Sigmoid colon (tissue), 7 donors: ENCODE measurements around the gene SRBD1. TPM values are rescaled to one million over a fixed set of nuclear protein-coding genes. Genes with fewer than 3 reads are reported as not detected.

Experiments used
- DNase-seq: peaks from one replicate; pipeline ENCODE4 v3.0.0-alpha.2; 2019
- H3K27ac ChIP-seq, 4 donors: fragments of 200-600 bp; sonication (generic); one replicate each; pipeline ENCODE4 v1.5.1; 2016 to 2019; ENCODE audit warnings: mild to moderate bottlenecking in 1 of 4
- H3K27me3 ChIP-seq, 3 donors: fragments of 200-600 bp; sonication (generic); one replicate each; pipeline ENCODE4 v1.5.1; 2019; ENCODE audit warnings: mild to moderate bottlenecking in 1 of 3
- H3K36me3 ChIP-seq, 4 donors: fragments of 200-600 bp; sonication (generic); one replicate each; pipeline ENCODE4 v1.5.1; 2016 to 2019
- H3K4me1 ChIP-seq, 4 donors: fragments of 200-600 bp; sonication (generic); one replicate each; pipeline ENCODE4 v1.5.1; 2017 to 2019
- H3K4me3 ChIP-seq, 4 donors: fragments of 200-600 bp; sonication (generic); one replicate each; pipeline ENCODE4 v1.5.1; 2017 to 2019; ENCODE audit warnings: mild to moderate bottlenecking in 2 of 4, moderate library complexity in 1 of 4
- H3K9me3 ChIP-seq, 4 donors: fragments of 200-600 bp in 3 of 4; sonication (generic) in 3 of 4; one replicate each; pipeline versions ENCODE4 v1.5.1 to v1.6.1; 2013 to 2019
- EP300 ChIP-seq, 4 donors: sonication (generic); formaldehyde crosslinking; IDR thresholded peaks; one replicate each; pipeline ENCODE4 v1.6.1; 2017; ENCODE audit warnings: antibody characterized with exemption in 4 of 4
- POLR2A ChIP-seq, 2 donors: fragments of 450-650 bp; IDR thresholded peaks; one replicate each; pipeline ENCODE4 v1.6.1; 2016; ENCODE audit warnings: antibody characterized with exemption in 2 of 2, mild to moderate bottlenecking in 2 of 2, moderate library complexity in 2 of 2
- POLR2AphosphoS5 ChIP-seq, 4 donors: sonication (generic); formaldehyde crosslinking; IDR thresholded peaks; one replicate each; pipeline ENCODE4 v1.6.1; 2017; ENCODE audit warnings: antibody characterized with exemption in 4 of 4
- WGBS, 2 donors: extraction: QIAGEN DNeasy Blood & Tissue Kit; methylation state at CpG; one replicate each; pipeline ENCODE4 v1.1.7; 2013; 5-methylcytosine and 5-hydroxymethylcytosine counted together
- intact Hi-C: fragments of 100-400 bp; cut with DNase I; formaldehyde crosslinking; loops from one replicate; pipeline ENCODE4 v1.15.1; 2023
- polyA plus RNA-seq, 3 donors: library from polyadenylated mRNA; stranded (reverse); fragments of 200-250 nt; gene quantifications; one replicate each; pipeline ENCODE4 v1.2.3, GENCODE V29; 2013
- total RNA-seq, 4 donors: library from RNA; depleted of rRNA; stranded (reverse); fragments of >200 nt; gene quantifications; one replicate each; pipeline ENCODE4 v1.1.0, GENCODE V29; 2016
- TF ChIP-seq, protein P1 (sequence below), 4 experiments: fragments of 450-650 bp in 3 of 4; fragments of 200-600 bp in 1 of 4; IDR thresholded peaks; one replicate each; pipeline ENCODE4 v1.5.1; 2016 to 2019; ENCODE audit warnings: antibody characterized with exemption in 4 of 4, mild to moderate bottlenecking in 3 of 4, moderate library complexity in 2 of 4
- donor health status: healthy with polysubstance abuse.
- donor health status: Bipolar disorder and iron deficiency.
- donor health status: healthy.

SRBD1 gene
- total and polyA plus RNA-seq, 7 donors: 9.0 to 31.4 (median 16.0) TPM

DNA sequence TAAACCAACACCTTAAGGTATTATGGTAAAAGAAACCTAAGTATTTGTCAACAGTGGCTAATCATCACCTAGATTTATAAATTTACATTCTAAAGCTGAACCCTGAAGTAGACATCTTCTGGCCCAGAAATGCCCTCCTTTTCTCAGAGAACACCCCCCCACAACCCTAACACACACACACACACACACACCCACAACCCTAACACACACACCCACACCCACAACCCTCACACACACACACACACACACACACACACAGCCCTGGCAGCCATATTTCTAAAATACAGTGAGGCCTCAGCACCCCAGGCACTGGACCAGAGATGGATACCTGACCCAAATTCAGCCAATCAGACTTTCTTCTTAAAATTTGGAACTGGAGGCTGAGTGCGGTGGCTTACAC lies 14.3 kb downstream of the SRBD1 start:
- TF ChIP-seq POLR2A (IDR thresholded peaks at IDR 0.05) (no peak), EP300 (IDR thresholded peaks at IDR 0.05) (no peak), POLR2AphosphoS5 (IDR thresholded peaks at IDR 0.05) (no peak)
- TF ChIP-seq, protein P1, sequence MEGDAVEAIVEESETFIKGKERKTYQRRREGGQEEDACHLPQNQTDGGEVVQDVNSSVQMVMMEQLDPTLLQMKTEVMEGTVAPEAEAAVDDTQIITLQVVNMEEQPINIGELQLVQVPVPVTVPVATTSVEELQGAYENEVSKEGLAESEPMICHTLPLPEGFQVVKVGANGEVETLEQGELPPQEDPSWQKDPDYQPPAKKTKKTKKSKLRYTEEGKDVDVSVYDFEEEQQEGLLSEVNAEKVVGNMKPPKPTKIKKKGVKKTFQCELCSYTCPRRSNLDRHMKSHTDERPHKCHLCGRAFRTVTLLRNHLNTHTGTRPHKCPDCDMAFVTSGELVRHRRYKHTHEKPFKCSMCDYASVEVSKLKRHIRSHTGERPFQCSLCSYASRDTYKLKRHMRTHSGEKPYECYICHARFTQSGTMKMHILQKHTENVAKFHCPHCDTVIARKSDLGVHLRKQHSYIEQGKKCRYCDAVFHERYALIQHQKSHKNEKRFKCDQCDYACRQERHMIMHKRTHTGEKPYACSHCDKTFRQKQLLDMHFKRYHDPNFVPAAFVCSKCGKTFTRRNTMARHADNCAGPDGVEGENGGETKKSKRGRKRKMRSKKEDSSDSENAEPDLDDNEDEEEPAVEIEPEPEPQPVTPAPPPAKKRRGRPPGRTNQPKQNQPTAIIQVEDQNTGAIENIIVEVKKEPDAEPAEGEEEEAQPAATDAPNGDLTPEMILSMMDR (IDR thresholded peaks at IDR 0.05): no peak
- 96 to 100% methylated on average over 1 of the region's 1 CpG for WGBS, 2 donors
- intact Hi-C loops: no loop called here
- Histone ChIP-seq H3K9me3 (no peaks in the 10 kb centered on the region), H3K27ac (no peak overlapping the region), H3K4me1 (peaks cover 0 to 5% (median 0%) of the 10 kb centered on the region in 4 donors), H3K4me3 (no peak overlapping the region), H3K27me3 (no peaks in the 10 kb centered on the region), H3K36me3 (peaks cover 3 to 47% (median 15%) of the 10 kb centered on the region in 4 donors)
- DNase-seq: no peak

- Histone ChIP-seq H3K4me1 (peaks cover 0 to 5% (median 0%) of the 10 kb centered on the region in 4 donors), H3K36me3 (peaks cover 3 to 38% (median 9%) of the 10 kb centered on the region in 4 donors), H3K9me3 (no peaks in the 10 kb centered on the region), H3K4me3 (no peak overlapping the region), H3K27me3 (no peaks in the 10 kb centered on the region), H3K27ac (no peak overlapping the region)
- 89 to 90% methylated on average over 4 of the region's 4 CpGs for WGBS, 2 donors
- TF ChIP-seq, protein P1 (IDR thresholded peaks at IDR 0.05): no peak
- TF ChIP-seq POLR2A (IDR thresholded peaks at IDR 0.05) (no peak), EP300 (IDR thresholded peaks at IDR 0.05) (no peak), POLR2AphosphoS5 (IDR thresholded peaks at IDR 0.05) (no peak)
- intact Hi-C loops: no loop called here
- no peak for DNase-seq
Measured at GRCh38 chr2:45595721-45596435, 15.2 kb downstream of the SRBD1 start.

DNA sequence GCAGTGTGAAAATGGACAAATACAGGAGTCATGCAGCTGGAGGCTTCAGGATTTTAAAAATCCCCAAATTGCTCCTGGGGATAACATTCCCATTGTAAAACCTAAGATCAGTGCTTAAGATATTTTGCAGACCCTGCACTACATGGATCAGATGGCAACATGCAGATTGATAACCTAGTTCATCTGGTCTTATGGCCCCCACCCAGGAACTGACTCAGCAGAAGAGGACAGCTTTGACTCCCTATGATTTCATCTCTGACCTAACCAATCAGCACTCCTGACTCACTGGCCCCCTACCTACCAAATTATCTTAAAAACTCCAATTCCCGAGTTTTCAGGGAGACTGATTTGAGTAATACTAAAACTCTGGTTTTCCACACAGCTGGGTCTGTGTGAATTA lies 20.0 kb downstream of the SRBD1 start:
- H3K9me3 ChIP-seq: no peaks in the 10 kb centered on the region
- DNase-seq: no peak
- intact Hi-C loops: no loop called here
- H3K4me3 ChIP-seq: no peak overlapping the region
- no peak overlapping the region for H3K27ac ChIP-seq
- H3K27me3 ChIP-seq: no peaks in the 10 kb centered on the region
- 92% methylated on average over 1 of the region's 1 CpG for WGBS, 2 donors
- TF ChIP-seq POLR2AphosphoS5 (IDR thresholded peaks at IDR 0.05) (no peak), EP300 (IDR thresholded peaks at IDR 0.05) (no peak), POLR2A (IDR thresholded peaks at IDR 0.05) (no peak)
- TF ChIP-seq, protein P1 (IDR thresholded peaks at IDR 0.05): no peak
- no peaks in the 10 kb centered on the region for H3K36me3 ChIP-seq
- H3K4me1 ChIP-seq: peaks cover 0 to 2% (median 0%) of the 10 kb centered on the region in 4 donors

DNA sequence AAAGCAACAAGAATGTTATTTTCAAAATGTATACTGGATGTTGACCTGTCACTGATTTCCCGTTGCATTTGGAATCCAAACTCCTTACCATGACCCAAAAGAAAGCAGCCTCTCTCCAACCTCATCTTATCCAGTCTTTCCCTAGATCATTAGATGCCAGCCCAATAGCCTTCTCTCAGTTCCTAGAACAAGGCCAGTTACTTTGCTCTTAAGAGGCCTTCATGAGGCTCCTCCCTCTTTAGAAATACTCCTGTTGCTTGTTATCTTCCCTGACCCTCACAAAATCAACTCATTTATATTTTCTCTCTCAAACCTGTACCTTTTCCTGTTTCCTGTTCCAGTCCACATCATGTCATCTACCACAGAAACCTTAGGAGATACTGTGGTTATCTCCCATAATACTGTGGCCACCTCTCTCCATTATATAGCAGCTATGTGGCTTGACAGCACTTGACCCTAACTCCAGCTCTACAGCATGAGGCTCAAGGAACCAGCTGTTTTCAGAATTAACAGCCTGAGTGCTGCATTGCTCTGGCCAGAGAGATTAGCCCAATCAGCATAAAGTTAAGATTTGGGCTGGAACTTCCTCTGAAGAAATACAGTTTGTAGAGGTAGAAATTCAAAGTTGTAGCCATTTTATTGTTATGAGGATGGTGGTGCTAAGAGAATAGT lies 22.8 kb downstream of the SRBD1 start:
- intact Hi-C loops: no loop called here
- H3K4me1 ChIP-seq: peaks cover 0 to 6% (median 3%) of the 10 kb centered on the region in 4 donors
- 94 to 95% methylated on average over 1 of the region's 1 CpG for WGBS, 2 donors
- H3K36me3 ChIP-seq: no peaks in the 10 kb centered on the region
- H3K4me3 ChIP-seq: no peak overlapping the region
- H3K27ac ChIP-seq: no peak overlapping the region
- no peaks in the 10 kb centered on the region for H3K9me3 ChIP-seq
- TF ChIP-seq POLR2AphosphoS5 (IDR thresholded peaks at IDR 0.05) (no peak), EP300 (IDR thresholded peaks at IDR 0.05) (no peak), POLR2A (IDR thresholded peaks at IDR 0.05) (no peak)
- TF ChIP-seq, protein P1 (IDR thresholded peaks at IDR 0.05): no peak
- DNase-seq: no peak
- H3K27me3 ChIP-seq: no peaks in the 10 kb centered on the region
